ENCODE results near the gene ZMAT5. TPM values are rescaled to one million over a fixed set of nuclear protein-coding genes. Genes with fewer than 3 reads are reported as not detected.

The ZMAT5 gene
- total and polyA plus RNA-seq, 9 of the 15 experiments (the other 6 are each of a cell fraction or from before 2014, with no cell fraction given): 2.0 to 25.2 (median 11.9) TPM

GRCh38 chr22:29780748-29781676 is 14.2 kb upstream of the ZMAT5 start (continued):
- TF ChIP-seq ZNF347 (CRISPR knock-in tag; IDR thresholded peaks at IDR 0.05; ENCODE audit: low read depth) (no peak), ETV6 (IDR thresholded peaks at IDR 0.05; ENCODE audit: borderline replicate concordance in 1 of 2, low read depth in 2 of 2, low read length in 1 of 2) (no peak), ETV6 (CRISPR knock-in tag; IDR thresholded peaks at IDR 0.05; ENCODE audit: borderline replicate concordance) (no peak), ZFP36 (IDR thresholded peaks at IDR 0.05; ENCODE audit: low read depth, low read length, partially characterized antibody) (peak; percentile 12), ZNF263 (CRISPR knock-in tag; IDR thresholded peaks at IDR 0.05; ENCODE audit: borderline replicate concordance) (peak; percentile 49; the same call in 1 of the 2 replicates), ZNF316 (IDR thresholded peaks at IDR 0.05) (peak; percentile 73), NCOA1 (IDR thresholded peaks at IDR 0.05; ENCODE audit: low read depth) (peak; percentile 78; the same call in 1 of the 2 replicates), PRDM10 (IDR thresholded peaks at IDR 0.05; ENCODE audit: partially characterized antibody) (peak; percentile 29), TAL1 (IDR thresholded peaks at IDR 0.05) (peak; percentile 96), MTA3 (IDR thresholded peaks at IDR 0.05; ENCODE audit: borderline replicate concordance) (peak; percentile 75; the same call in 1 of the 2 replicates), CC2D1A (IDR thresholded peaks at IDR 0.05) (peak; percentile 93; the same call in 1 of the 2 replicates), MEIS2 (IDR thresholded peaks at IDR 0.05; ENCODE audit: partially characterized antibody) (peak; percentile 4)
